Islet of Langerhans (tissue), 1 donor: ENCODE measurements around the gene AGBL3.
A peak's percentile ranks its signal among the peaks of the same experiment; 100 is the strongest.
"Not testable (repeated sequence)": the region's sequence is repeated elsewhere in the genome, so short reads cannot be mapped to it uniquely, and the experiment has no call there.

Experiments
- FAIRE-seq: peaks from one replicate; lab custom pipeline; 2011; peaks lifted over from hg19 to GRCh38; lab: Jason Lieb, UNC

The AGBL3 gene

GRCh38 chr7:134966691-134967090 lies 19.6 kb upstream of the AGBL3 start:
- no peak for FAIRE-seq

- FAIRE-seq, result no peak
Measured at GRCh38 chr7:134968110-134968509, 18.2 kb upstream of the AGBL3 start.

GRCh38 chr7:134981645-134982044 lies 4.7 kb upstream of the AGBL3 start:
- FAIRE-seq, result not testable (repeated sequence)

- peak; percentile 38 for FAIRE-seq
Measured at GRCh38 chr7:134985894-134986362, 380 bp upstream of the AGBL3 start.

- peak; percentile 51 for FAIRE-seq
Measured at GRCh38 chr7:134988161-134988560, 1.9 kb downstream of the AGBL3 start.

GRCh38 chr7:134991469-134992339 lies 5.4 kb downstream of the AGBL3 start:
- FAIRE-seq, result no peak

GRCh38 chr7:134992626-134993179 lies 6.4 kb downstream of the AGBL3 start:
- peak; percentile 45 for FAIRE-seq

GRCh38 chr7:134993877-134994456 lies 7.7 kb downstream of the AGBL3 start:
- no peak for FAIRE-seq

GRCh38 chr7:134995239-134996096 lies 9.2 kb downstream of the AGBL3 start:
- FAIRE-seq, result no peak

- no peak for FAIRE-seq
Measured at GRCh38 chr7:134996097-134996550, 9.8 kb downstream of the AGBL3 start.

- FAIRE-seq, result no peak
Measured at GRCh38 chr7:134997214-134997885, 11.0 kb downstream of the AGBL3 start.

GRCh38 chr7:134999136-134999535 lies 12.8 kb downstream of the AGBL3 start:
- FAIRE-seq, result no peak

- no peak for FAIRE-seq
Measured at GRCh38 chr7:135001390-135002165, 15.3 kb downstream of the AGBL3 start.

GRCh38 chr7:135012229-135012628 lies 25.9 kb downstream of the AGBL3 start:
- FAIRE-seq, result no peak

- FAIRE-seq, result no peak
Measured at GRCh38 chr7:135023622-135024021, 37.3 kb downstream of the AGBL3 start.

GRCh38 chr7:135035252-135035651 lies 48.9 kb downstream of the AGBL3 start:
- FAIRE-seq, result no peak

- not testable (repeated sequence) for FAIRE-seq
Measured at GRCh38 chr7:135067017-135067416, 80.7 kb downstream of the AGBL3 start.

GRCh38 chr7:135074096-135074495 lies 87.8 kb downstream of the AGBL3 start:
- FAIRE-seq, result no peak

GRCh38 chr7:135074531-135074930 lies 88.2 kb downstream of the AGBL3 start:
- FAIRE-seq, result no peak

- FAIRE-seq, result no peak
Measured at GRCh38 chr7:135075716-135076115, 89.4 kb downstream of the AGBL3 start.

- FAIRE-seq, result no peak
Measured at GRCh38 chr7:135076882-135077281, 90.6 kb downstream of the AGBL3 start.
